Fibroblast of lung (primary cell): ENCODE measurements around the gene PIGN.

Source experiments
- CTCF ChIP-seq, 2 donors: IDR thresholded peaks in 1 of 2; conservative IDR thresholded peaks in 1 of 2; 1 replicate in 1 of 2; 2 replicates in 1 of 2; pipeline ENCODE4 v1.5.1; 2011 to 2012; ENCODE audit warnings: low read length in 2 of 2, control low read depth in 1 of 2, inconsistent platforms in 1 of 2, low read depth in 1 of 2, mild to moderate bottlenecking in 1 of 2
- EZH2 ChIP-seq: IDR thresholded peaks from 2 replicates; pipeline ENCODE4 v1.5.1; 2012; ENCODE audit warnings: low read length, control low read depth, mild to moderate bottlenecking; ENCODE audit errors: missing control alignments

- TF ChIP-seq CTCF (conservative IDR thresholded peaks at IDR 0.05 in 1 of 2, IDR thresholded peaks at IDR 0.05 in 1 of 2; ENCODE audit: low read depth in 1 of 2, low read length in 2 of 2) = no peak
- no peak for TF ChIP-seq EZH2
Measured at GRCh38 chr18:62024983-62025382, 161.9 kb downstream of the PIGN start.
